T-cell (primary cell): ENCODE data around the gene SHQ1. TPM values are rescaled to one million over a fixed set of nuclear protein-coding genes. Genes with fewer than 3 reads are reported as not detected.

Experiments
- ATAC-seq, 4 experiments: fragments of 200-7000 bp in 3 of 4; fragments of 150-1000 bp in 1 of 4; cut with Tn5 transposase; replicated peaks in 1 of 4; 1 replicate in 3 of 4; 2 replicates in 1 of 4; pipeline ENCODE4 v1.10.0; 2021; ENCODE audit warnings: moderate library complexity in 3 of 4, mild to moderate bottlenecking in 2 of 4, moderate number of reproducible peaks in 1 of 4
- CTCF ChIA-PET, 2 donors: fragments of 300-600 bp; sonication (Branson Sonifier 250); formaldehyde crosslinking; loops; one replicate each; lab custom pipeline; 2022; ENCODE audit warnings: antibody characterized with exemption in 2 of 2; lab: Charles Lee
- POLR2A ChIA-PET, 2 donors: fragments of 300-600 bp; sonication (Branson Sonifier 250); formaldehyde crosslinking; loops; one replicate each; lab custom pipeline; 2022; ENCODE audit warnings: antibody characterized with exemption in 2 of 2; lab: Charles Lee
- DNase-seq, 35 experiments: peaks; one replicate each; pipeline versions ENCODE4 v3.0.0 to v3.0.0-alpha.2; 2013 to 2023
- H3K27ac ChIP-seq: one replicate; pipeline ENCODE4 v1.5.1; 2013; ENCODE audit warnings: low read length
- H3K27me3 ChIP-seq, 2 experiments: replicated peaks in 1 of 2; 1 replicate in 1 of 2; 2 replicates in 1 of 2; pipeline versions ENCODE4 v1.6.1 to v1.7.0; 2013; ENCODE audit warnings: low read length in 1 of 2, mixed read lengths in 1 of 2; ENCODE audit not compliant: control insufficient read depth in 2 of 2, insufficient read depth in 2 of 2; ENCODE audit errors: extremely low read depth in 1 of 2
- H3K36me3 ChIP-seq, 2 donors: 1 replicate in 1 of 2; 2 replicates in 1 of 2; pipeline versions ENCODE4 v1.6.1 to v1.7.0; 2013; ENCODE audit warnings: low read length in 1 of 2; ENCODE audit not compliant: control insufficient read depth in 2 of 2, insufficient read depth in 1 of 2; ENCODE audit errors: extremely low read depth in 1 of 2
- H3K4me1 ChIP-seq, 2 experiments: 1 replicate in 1 of 2; 2 replicates in 1 of 2; pipeline versions ENCODE4 v1.6.1 to v1.7.0; 2013; ENCODE audit warnings: low read length in 2 of 2, mixed read lengths in 1 of 2; ENCODE audit not compliant: insufficient read depth in 2 of 2, control insufficient read depth in 1 of 2; ENCODE audit errors: extremely low read depth in 1 of 2
- H3K4me3 ChIP-seq, 2 donors: 1 replicate in 1 of 2; 2 replicates in 1 of 2; pipeline versions ENCODE4 v1.5.1 to v1.7.0; 2013; ENCODE audit warnings: mild to moderate bottlenecking in 2 of 2, low read length in 1 of 2, moderate library complexity in 1 of 2; ENCODE audit not compliant: control insufficient read depth in 1 of 2; ENCODE audit errors: extremely low read depth in 1 of 2
- H3K9me3 ChIP-seq: 2 replicates; pipeline ENCODE4 v1.7.0; 2013
- H3K27ac Mint-ChIP-seq, 2 donors: one replicate each; pipeline ENCODE4 v1.8.0; 2020 to 2021; ENCODE audit warnings: mild to moderate bottlenecking in 2 of 2, mixed read lengths in 2 of 2
- H3K27me3 Mint-ChIP-seq, 2 donors: one replicate each; pipeline ENCODE4 v1.8.0; 2021 to 2022; ENCODE audit warnings: mixed read lengths in 2 of 2
- H3K36me3 Mint-ChIP-seq: one replicate; pipeline ENCODE4 v1.8.0; 2021; ENCODE audit warnings: mixed read lengths
- H3K4me1 Mint-ChIP-seq, 3 donors: one replicate each; pipeline ENCODE4 v1.8.0; 2020 to 2022; ENCODE audit warnings: mixed read lengths in 3 of 3, mild to moderate bottlenecking in 1 of 3
- H3K4me3 Mint-ChIP-seq, 3 donors: one replicate each; pipeline ENCODE4 v1.8.0; 2020 to 2022; ENCODE audit warnings: mild to moderate bottlenecking in 3 of 3, mixed read lengths in 3 of 3, moderate library complexity in 3 of 3
- H3K9me3 Mint-ChIP-seq, 3 donors: one replicate each; pipeline ENCODE4 v1.8.0; 2020 to 2022; ENCODE audit warnings: mixed read lengths in 3 of 3
- WGBS: methylation state at CpG from one replicate; pipeline ENCODE4 v1.1.5; 2013; ENCODE audit warnings: missing lambda C conversion rate; ENCODE audit not compliant: insufficient coverage; 5-methylcytosine and 5-hydroxymethylcytosine counted together
- total RNA-seq, 35 experiments: library from RNA in 6 of 35; stranded (reverse) in 6 of 35; fragments of 120-200 nt in 1 of 35; gene quantifications; one replicate each; pipeline versions ENCODE4 v1.2.1 to v1.2.4 and lab custom pipeline; 2013 to 2026

Gene SHQ1
- total RNA-seq, 5 donors from 2014 or later (not counting 1 experiment from before 2014, with no cell fraction given) = 16.6 to 29.0 (median 27.8) TPM

DNA sequence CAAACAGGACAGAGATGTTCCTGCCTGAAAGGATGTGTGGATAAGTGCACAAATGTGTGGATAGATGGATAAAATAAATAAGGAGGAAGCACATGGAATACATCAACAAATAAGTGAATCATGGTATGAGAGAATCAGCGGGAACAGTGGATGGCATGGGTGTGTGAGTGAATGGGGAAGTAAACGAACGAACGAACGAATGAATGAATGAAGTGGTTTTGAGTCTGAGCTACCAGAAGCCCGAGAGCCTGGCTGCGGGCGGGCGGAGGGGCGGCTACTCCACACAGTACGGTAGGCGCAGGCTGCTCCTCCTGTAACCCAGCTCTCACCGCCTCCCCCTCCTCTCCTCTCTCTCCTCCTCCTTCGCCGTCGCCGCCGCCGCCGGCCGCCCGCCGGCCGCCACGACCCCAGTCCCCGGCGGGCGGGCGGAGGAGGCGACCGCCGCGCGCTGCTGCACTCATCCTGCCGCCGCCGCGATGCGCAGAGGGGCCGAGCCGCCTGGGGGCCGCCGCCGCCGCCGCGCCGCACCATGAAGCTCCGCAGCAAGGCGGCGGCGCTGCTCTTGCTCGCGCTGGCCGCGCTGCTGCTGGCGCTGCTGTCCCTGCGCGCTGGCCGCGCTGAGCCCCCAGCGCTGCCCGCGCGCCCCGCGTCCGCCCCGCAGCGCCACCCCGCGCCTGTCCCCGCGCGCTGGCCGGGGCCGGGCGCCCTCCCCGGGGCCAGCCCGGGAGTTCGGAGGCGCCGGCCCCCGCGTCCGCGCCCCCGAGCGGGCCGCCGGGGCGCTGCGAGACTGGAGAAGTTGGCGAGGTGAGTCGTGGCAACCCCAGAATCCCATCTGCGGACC is 39.7 kb upstream of the SHQ1 start, which contains the start of gene GXYLT2:
GXYLT2 (plus strand) TSS at position 342 of the 841 bp plus-strand sequence; CDS start at position 530, 188 bp downstream.
- peaks cover 12 to 21% (median 12%) of the 10 kb centered on the region in 3 donors for H3K4me1 Mint-ChIP-seq
- ChIA-PET POLR2A (interaction anchor here in 1 of 2 donors (0.6 kb wide), 1 partner anchor 415 kb away, joined by 4 read pairs; no protein-coding TSS in a partner anchor), CTCF (interaction anchor here in 1 of 2 donors (0.7 to 1.4 kb wide), 2 partner anchors 37 to 485 kb away, joined by 4 to 7 read pairs; no protein-coding TSS in a partner anchor)
- WGBS = under 1% methylated on average over 92 of the region's 96 CpGs
- peak in 21 of 35 experiments; percentile 1 to 34 (median 14) for DNase-seq
- peak within 1 kb of the TSS in 1 of 2 donors; percentile 74 for H3K4me3 ChIP-seq
- peaks cover under 1 to 8% (median 5%) of the 10 kb centered on the region in 3 donors for H3K9me3 Mint-ChIP-seq
- no peaks in the 10 kb centered on the region for H3K36me3 ChIP-seq
- peaks cover 0 to 24% of the 10 kb centered on the region in 2 experiments for H3K27me3 ChIP-seq
- peak within 1 kb of the TSS; percentile 65 to 81 (median 75) for H3K4me3 Mint-ChIP-seq
- H3K4me1 ChIP-seq = peaks cover 5 to 7% of the 10 kb centered on the region in 2 experiments
- no peaks in the 10 kb centered on the region for H3K9me3 ChIP-seq
- no peaks in the 10 kb centered on the region for H3K36me3 Mint-ChIP-seq
- ATAC-seq = peak; percentile 80 to 86 (median 83)
- no peak within 1 kb of the TSS for H3K27ac ChIP-seq
- peak within 1 kb of the TSS in 1 of 2 donors; percentile 1 for H3K27ac Mint-ChIP-seq
- H3K27me3 Mint-ChIP-seq = peaks cover 64 to 79% of the 10 kb centered on the region in 2 donors

- Histone ChIP-seq H3K4me3 (peak overlapping the region in 1 of 2 donors; percentile 65), H3K36me3 (no peaks in the 10 kb centered on the region), H3K27ac (no peak overlapping the region), H3K9me3 (no peaks in the 10 kb centered on the region), H3K27me3 (peaks cover 0 to 24% of the 10 kb centered on the region in 2 experiments), H3K4me1 (peaks cover 5 to 7% of the 10 kb centered on the region in 2 experiments)
- peaks cover 64 to 76% of the 10 kb centered on the region in 2 donors for H3K27me3 Mint-ChIP-seq
- ATAC-seq = no peak
- peak overlapping the region; percentile 65 to 81 (median 75) for H3K4me3 Mint-ChIP-seq
- peaks cover 10 to 21% (median 12%) of the 10 kb centered on the region in 3 donors for H3K4me1 Mint-ChIP-seq
- POLR2A ChIA-PET = no interaction called here
- H3K36me3 Mint-ChIP-seq = no peaks in the 10 kb centered on the region
- 20% methylated on average over 1 of the region's 7 CpGs for WGBS
- peak overlapping the region in 1 of 2 donors; percentile 1 for H3K27ac Mint-ChIP-seq
- CTCF ChIA-PET = interaction anchor here in 1 of 2 donors (0.7 to 1.4 kb wide), 2 partner anchors 36 to 484 kb away, joined by 4 to 7 read pairs; no protein-coding TSS in a partner anchor
- peaks cover 0 to 8% (median 5%) of the 10 kb centered on the region in 3 donors for H3K9me3 Mint-ChIP-seq
- DNase-seq = no peak
These were observed 39.1 kb upstream of the SHQ1 start for GRCh38 chr3:72887343-72887704.

DNA sequence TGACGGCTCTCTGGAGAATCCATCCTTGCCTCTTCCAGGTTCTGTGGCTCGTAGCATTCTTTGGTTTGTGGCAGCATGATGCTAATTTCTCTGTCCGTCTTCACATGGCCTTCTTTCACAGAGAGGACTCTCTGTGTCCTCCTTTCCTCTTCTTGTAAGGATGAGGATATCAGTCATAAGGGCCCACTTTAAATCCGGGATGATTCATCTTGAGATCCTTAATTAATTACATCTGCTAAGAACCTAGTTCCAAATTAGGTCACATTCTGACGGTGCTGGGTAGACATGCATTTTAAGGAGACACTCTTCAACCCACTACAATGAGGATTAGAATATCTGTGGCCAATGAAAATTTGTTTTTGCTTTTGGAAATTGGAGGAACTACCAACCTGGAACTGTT is 23.9 kb upstream of the SHQ1 start:
- Mint-ChIP-seq H3K9me3 (no peaks in the 10 kb centered on the region), H3K27me3 (peaks cover 5 to 11% of the 10 kb centered on the region in 2 donors), H3K4me3 (no peak overlapping the region), H3K27ac (no peak overlapping the region), H3K4me1 (no peaks in the 10 kb centered on the region), H3K36me3 (no peaks in the 10 kb centered on the region)
- Histone ChIP-seq H3K9me3 (no peaks in the 10 kb centered on the region), H3K27me3 (peaks cover 0 to 4% of the 10 kb centered on the region in 2 experiments), H3K27ac (no peak overlapping the region), H3K36me3 (no peaks in the 10 kb centered on the region), H3K4me1 (no peaks in the 10 kb centered on the region), H3K4me3 (no peak overlapping the region)
- CTCF ChIA-PET = no interaction called here
- 94% methylated on average over 3 of the region's 5 CpGs for WGBS
- POLR2A ChIA-PET = interaction anchor here in 1 of 2 donors (0.5 kb wide), 1 partner anchor 149 kb away, joined by 5 read pairs; no protein-coding TSS in a partner anchor
- DNase-seq = no peak
- no peak for ATAC-seq

GRCh38 chr3:72862314-72863090 is 14.3 kb upstream of the SHQ1 start:
- Mint-ChIP-seq H3K27me3 (peaks cover 0 to 3% of the 10 kb centered on the region in 2 donors), H3K4me3 (no peak overlapping the region), H3K4me1 (no peaks in the 10 kb centered on the region), H3K36me3 (no peaks in the 10 kb centered on the region), H3K9me3 (no peaks in the 10 kb centered on the region), H3K27ac (no peak overlapping the region)
- no peak for ATAC-seq
- POLR2A ChIA-PET = no interaction called here
- no peak overlapping the region for H3K27ac ChIP-seq
- H3K36me3 ChIP-seq = no peaks in the 10 kb centered on the region
- no peaks in the 10 kb centered on the region for H3K9me3 ChIP-seq
- WGBS = no CpG with 5 or more reads among the region's 7 CpGs
- no peak overlapping the region for H3K4me3 ChIP-seq
- CTCF ChIA-PET = interaction anchor here in 1 of 2 donors (0.6 kb wide), 1 partner anchor 1614 kb away, joined by 8 read pairs; no protein-coding TSS in a partner anchor
- no peaks in the 10 kb centered on the region for H3K4me1 ChIP-seq
- no peak for DNase-seq
- H3K27me3 ChIP-seq = no peaks in the 10 kb centered on the region

- CTCF ChIA-PET = interaction anchor here in 1 of 2 donors (0.6 kb wide), 1 partner anchor 67 kb away, joined by 4 read pairs; no protein-coding TSS in a partner anchor
- WGBS = no CpG with 5 or more reads among the region's 1 CpG
These were observed 12.6 kb upstream of the SHQ1 start for GRCh38 chr3:72860846-72861245.

More at GRCh38 chr3:72860846-72861245, 12.6 kb upstream of the SHQ1 start:
- H3K4me1 ChIP-seq = no peaks in the 10 kb centered on the region
- POLR2A ChIA-PET = interaction anchor here in 1 of 2 donors (0.6 kb wide), 1 partner anchor 9 kb away, joined by 3 read pairs; no protein-coding TSS in a partner anchor
- Mint-ChIP-seq H3K4me3 (no peak overlapping the region), H3K36me3 (no peaks in the 10 kb centered on the region), H3K4me1 (no peaks in the 10 kb centered on the region), H3K9me3 (no peaks in the 10 kb centered on the region), H3K27me3 (peaks cover 0 to 2% of the 10 kb centered on the region in 2 donors), H3K27ac (no peak overlapping the region)
- H3K9me3 ChIP-seq = no peaks in the 10 kb centered on the region
- peaks cover 0 to 2% of the 10 kb centered on the region in 2 experiments for H3K27me3 ChIP-seq
- ATAC-seq (no peak), DNase-seq (no peak)
- H3K4me3 ChIP-seq = no peak overlapping the region
- H3K36me3 ChIP-seq = no peaks in the 10 kb centered on the region
- H3K27ac ChIP-seq = no peak overlapping the region
